Measurements from ENCODE around the gene FIZ1.

Gene FIZ1

DNA sequence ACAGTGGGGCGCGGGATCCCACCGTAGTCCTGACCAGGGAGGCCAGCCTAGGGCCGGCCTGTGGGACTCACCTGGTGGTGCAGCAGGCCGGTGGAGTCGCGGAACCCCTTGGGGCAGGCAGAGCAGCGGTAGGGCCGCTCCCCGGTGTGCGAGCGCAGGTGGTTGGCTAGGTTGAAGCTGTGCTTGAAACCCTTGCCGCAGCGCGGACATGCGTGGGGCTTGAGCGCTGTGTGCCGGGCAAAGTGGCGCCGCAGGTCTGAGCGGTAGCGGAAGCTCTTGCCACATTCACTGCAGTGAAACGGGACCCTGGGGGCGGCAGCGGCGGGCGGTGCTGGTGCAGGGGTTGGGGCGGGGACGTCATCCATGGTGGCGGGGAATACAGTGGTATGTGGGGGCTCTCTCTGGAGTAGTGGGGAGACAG is 1.8 kb downstream of the FIZ1 start:
- TF ChIP-seq, protein P1, sequence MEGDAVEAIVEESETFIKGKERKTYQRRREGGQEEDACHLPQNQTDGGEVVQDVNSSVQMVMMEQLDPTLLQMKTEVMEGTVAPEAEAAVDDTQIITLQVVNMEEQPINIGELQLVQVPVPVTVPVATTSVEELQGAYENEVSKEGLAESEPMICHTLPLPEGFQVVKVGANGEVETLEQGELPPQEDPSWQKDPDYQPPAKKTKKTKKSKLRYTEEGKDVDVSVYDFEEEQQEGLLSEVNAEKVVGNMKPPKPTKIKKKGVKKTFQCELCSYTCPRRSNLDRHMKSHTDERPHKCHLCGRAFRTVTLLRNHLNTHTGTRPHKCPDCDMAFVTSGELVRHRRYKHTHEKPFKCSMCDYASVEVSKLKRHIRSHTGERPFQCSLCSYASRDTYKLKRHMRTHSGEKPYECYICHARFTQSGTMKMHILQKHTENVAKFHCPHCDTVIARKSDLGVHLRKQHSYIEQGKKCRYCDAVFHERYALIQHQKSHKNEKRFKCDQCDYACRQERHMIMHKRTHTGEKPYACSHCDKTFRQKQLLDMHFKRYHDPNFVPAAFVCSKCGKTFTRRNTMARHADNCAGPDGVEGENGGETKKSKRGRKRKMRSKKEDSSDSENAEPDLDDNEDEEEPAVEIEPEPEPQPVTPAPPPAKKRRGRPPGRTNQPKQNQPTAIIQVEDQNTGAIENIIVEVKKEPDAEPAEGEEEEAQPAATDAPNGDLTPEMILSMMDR (IDR thresholded peaks at IDR 0.05; ENCODE audit: insufficient read depth, missing control alignments): no peak
- no peak for DNase-seq (ENCODE audit: insufficient read length, low spot score)
- FAIRE-seq: no peak

DNA sequence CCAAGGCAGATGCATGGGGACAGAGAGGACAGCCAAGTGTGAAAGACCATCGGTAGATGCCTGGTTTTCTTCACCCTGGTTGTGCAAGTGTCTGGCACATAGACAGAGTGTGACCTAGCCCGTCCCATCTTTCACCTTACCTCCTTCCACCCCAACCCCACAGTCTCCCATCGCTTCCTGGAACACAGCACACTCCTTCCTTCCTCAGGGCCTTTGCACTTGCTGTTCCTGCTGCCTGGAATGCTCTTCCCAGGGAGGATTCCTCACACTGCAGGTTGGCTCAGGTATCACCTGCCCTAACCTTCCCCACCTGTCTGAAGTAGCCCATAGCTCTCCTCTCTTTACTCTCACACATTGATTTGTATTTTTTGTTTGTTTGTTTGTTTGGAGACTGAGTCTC is 3.0 kb downstream of the FIZ1 start:
- TF ChIP-seq, protein P1 (IDR thresholded peaks at IDR 0.05; ENCODE audit: insufficient read depth, missing control alignments): no peak
- FAIRE-seq (no peak), DNase-seq (ENCODE audit: insufficient read length, low spot score) (no peak)

DNA sequence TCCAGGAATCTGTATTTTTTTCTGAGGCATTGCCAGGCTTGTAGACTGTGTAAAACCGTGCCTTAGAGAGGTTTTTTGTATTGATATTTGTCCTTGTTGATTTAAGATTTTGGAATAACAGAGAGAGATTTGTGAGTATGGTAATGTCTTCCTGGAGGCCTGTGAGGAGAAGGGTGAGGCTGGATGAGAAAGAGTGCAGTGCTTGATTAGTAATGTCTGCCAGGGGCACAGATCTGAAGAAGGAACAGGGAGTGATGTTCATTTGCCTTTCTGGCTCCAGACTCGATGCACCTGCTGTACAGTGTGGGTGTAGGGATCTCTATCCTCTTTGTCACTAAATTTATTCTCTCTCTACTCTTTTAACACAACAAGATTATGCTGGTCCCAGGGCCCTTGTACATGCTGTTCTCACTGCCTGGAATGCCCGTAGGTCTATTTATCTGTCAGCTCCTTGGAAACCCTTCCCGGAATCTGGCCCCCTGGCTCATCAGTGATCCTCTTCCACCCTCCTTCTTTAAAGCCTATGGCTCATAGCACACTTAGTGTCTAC is 4.2 kb downstream of the FIZ1 start:
- DNase-seq (ENCODE audit: insufficient read length, low spot score) (no peak), FAIRE-seq (no peak)
- TF ChIP-seq, protein P1 (IDR thresholded peaks at IDR 0.05; ENCODE audit: insufficient read depth, missing control alignments): no peak

DNA sequence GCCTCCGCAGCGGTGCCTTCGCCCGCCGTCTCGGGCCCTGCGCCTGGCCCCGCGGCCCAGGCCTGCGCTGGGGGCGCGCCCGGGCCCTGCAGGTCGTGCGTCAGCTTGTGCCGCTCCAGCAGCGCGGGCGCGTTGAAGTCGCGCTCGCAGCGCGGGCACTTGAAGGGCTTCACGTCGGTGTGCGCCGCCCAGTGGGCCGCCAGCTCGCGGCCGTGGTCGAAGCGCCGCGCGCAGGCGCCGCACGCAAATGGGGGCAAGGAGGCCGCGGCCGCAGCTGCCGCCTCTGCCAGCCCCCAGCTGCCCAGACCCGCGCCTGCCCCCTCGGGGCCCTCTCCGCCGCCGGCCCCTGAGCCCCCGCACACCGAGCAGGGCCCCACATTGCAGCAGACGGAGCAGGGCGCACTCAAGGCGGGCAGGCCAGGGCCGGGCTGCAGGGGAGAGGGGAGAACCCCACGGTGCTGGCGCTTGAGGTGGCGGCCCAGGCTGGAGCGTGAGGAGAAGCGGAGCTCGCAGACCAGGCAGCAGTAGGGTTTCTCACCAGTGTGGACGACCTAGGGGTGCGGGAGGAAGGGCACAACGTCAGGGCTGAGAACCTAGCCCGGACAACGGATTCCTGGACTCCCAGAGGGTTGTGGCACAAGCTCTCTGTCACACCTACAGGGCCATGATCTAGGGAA is 6.1 kb downstream of the FIZ1 start:
- FAIRE-seq: no peak

DNA sequence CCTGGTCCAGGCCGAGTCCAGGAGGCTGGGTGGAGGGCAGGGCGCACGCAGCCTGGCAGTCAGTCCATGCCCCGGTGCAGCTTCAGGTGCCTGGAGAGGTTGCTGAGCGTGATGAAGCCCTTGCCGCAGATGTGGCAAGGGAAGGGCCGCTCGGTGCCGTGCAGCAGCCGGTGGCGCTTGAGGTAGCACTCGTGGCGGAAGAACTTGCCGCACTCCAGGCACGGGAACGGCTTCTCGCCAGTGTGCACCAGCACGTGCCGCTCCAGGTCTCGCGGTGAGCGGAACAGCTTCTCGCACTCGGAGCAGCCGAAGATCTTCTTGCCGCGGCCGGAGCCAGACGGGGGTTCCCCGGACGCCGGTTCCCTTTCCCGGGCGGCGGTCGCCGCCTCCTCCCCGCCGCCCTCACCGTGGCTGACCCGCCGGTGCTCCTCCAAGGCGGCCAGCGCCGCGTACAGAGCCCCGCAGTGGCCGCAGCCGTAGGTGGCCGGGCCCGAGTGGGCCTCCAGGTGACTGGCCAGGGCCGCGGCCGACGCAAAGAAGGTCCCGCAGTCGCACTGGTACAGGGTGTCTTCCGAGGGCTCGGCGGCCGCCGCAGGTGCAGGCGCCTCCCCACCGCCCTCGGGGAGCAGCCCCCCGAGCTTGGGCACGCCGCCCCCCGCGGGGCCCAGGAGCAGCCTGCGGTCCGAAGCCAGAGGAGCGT is 6.8 kb downstream of the FIZ1 start:
- no peak for DNase-seq (ENCODE audit: insufficient read length, low spot score)
- TF ChIP-seq, protein P1 (IDR thresholded peaks at IDR 0.05; ENCODE audit: insufficient read depth, missing control alignments): no peak
- no peak for FAIRE-seq

More for the DNA sequence above, 6.1 kb downstream of the FIZ1 start:
- no peak for DNase-seq (ENCODE audit: insufficient read length, low spot score)
- TF ChIP-seq, protein P1 (IDR thresholded peaks at IDR 0.05; ENCODE audit: insufficient read depth, missing control alignments): no peak

DNA sequence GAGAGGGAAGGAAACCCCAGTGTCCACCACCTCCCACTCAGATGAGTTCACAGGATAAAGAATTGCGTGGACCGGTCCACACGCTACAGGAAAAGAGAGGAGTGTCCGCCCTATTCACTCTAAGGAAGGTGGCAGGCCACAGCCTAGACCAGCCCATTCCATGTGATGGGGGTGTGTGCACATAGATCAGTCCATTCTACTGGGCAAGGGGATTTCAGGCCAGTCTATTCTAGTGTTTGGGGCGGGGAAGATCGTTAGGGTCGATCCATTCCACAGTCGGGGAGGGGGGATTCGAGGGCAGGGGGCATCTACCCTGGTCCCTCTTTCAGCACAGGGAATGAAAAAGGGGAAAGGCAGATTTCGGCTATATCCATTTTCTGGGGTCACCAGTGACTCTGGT is 7.8 kb downstream of the FIZ1 start:
- DNase-seq (ENCODE audit: insufficient read length, low spot score): no peak

More for the DNA sequence above, 7.8 kb downstream of the FIZ1 start:
- no peak for FAIRE-seq
- TF ChIP-seq, protein P1 (IDR thresholded peaks at IDR 0.05; ENCODE audit: insufficient read depth, missing control alignments): no peak
